ENCODE data around the gene MKKS. TPM values are rescaled to one million over a fixed set of nuclear protein-coding genes. Genes with fewer than 3 reads are reported as not detected.

The MKKS gene
- total and polyA plus RNA-seq, 2 of the 13 experiments (the other 11 are each of a cell fraction or from before 2014, with no cell fraction given) = 26.7 to 34.5 TPM

DNA sequence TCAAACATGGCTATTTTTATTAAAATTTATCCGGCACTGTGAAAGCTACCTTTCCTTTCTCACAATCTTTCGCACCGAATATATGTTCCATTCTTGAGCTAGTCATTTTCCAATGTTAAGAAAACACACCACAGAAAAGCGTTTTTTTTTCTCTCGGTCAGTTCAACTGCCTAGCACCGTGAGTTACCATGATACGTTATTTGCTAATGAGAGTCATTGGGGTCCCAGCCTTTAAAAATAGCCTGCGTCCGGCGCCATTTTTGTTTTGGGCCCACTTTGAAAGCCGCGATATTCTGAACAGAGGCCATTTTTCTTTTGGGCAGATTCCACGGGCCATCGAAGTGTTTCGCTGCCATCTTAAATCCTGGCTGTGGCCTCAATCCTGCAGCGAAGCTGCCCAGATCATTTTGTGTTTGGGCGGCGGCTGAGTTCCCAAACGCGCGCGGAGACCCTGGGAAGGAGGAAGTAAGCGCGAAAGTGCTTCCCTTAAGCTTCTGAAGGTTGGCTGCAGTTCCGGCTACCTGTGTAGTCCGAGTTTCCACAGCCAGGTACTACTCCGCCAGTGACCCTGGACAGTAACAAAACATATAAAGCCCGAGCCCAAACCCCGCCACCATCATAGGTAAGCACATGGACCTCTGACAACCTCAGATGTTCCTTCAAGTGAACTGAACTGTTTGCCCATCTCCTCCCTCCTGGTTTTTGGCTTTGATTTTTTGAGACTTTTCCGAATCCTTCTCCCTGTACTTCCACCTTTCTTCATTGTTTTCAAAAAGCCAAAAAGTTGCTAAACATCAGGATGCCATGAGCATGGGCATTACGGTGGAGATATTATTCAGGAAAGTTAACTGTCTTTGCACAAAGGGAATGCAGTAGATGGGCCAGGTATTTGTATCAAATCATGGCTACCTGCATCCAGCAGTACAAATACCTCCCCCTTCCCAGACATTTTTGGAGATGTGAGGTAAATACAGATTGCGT, 1.1 kb upstream of the MKKS start, which contains the start of gene SLX4IP (continued):
- TF ChIP-seq GRHL1 (CRISPR knock-in tag; conservative IDR thresholded peaks at IDR 0.05) (no peak), ZNF207 (IDR thresholded peaks at IDR 0.05; ENCODE audit: borderline replicate concordance) (no peak), CBX1 (IDR thresholded peaks at IDR 0.05; ENCODE audit: low read depth) (no peak), MTF2 (CRISPR knock-in tag; IDR thresholded peaks at IDR 0.05; ENCODE audit: borderline replicate concordance) (no peak), TP53 (CRISPR knock-in tag; conservative IDR thresholded peaks at IDR 0.05) (peak; percentile 86; the same call in 1 of the 2 replicates), SIX1 (CRISPR knock-in tag; IDR thresholded peaks at IDR 0.05; ENCODE audit: borderline replicate concordance) (0 out of 2 replicates have a peak, but pooled peaks have one; percentile 12), ZNF572 (CRISPR knock-in tag; IDR thresholded peaks at IDR 0.05) (0 out of 2 replicates have a peak, but pooled peaks have one; percentile 65), CCDC6 (CRISPR knock-in tag; IDR thresholded peaks at IDR 0.05) (peak; percentile 64; the same call in 1 of the 2 replicates), ZFP82 (CRISPR knock-in tag; IDR thresholded peaks at IDR 0.05; ENCODE audit: borderline replicate concordance) (peak; percentile 61; the same call in 1 of the 2 replicates), SOX5 (CRISPR knock-in tag; IDR thresholded peaks at IDR 0.05; ENCODE audit: borderline replicate concordance) (peak; percentile 42), EHMT2 (IDR thresholded peaks at IDR 0.05; ENCODE audit: borderline replicate concordance, low read depth, low read length) (peak; percentile 80), SKI (IDR thresholded peaks at IDR 0.05; ENCODE audit: partially characterized antibody) (no peak), ARID2 (CRISPR knock-in tag; IDR thresholded peaks at IDR 0.05; ENCODE audit: borderline replicate concordance) (no peak), ZNF251 (CRISPR knock-in tag; IDR thresholded peaks at IDR 0.05) (no peak), ZNF333 (CRISPR knock-in tag; IDR thresholded peaks at IDR 0.05; ENCODE audit: borderline replicate concordance) (peak; percentile 19; the same call in 1 of the 2 replicates), ZNF530 (CRISPR knock-in tag; IDR thresholded peaks at IDR 0.05; ENCODE audit: low read depth) (no peak), ZNF3 (CRISPR knock-in tag; IDR thresholded peaks at IDR 0.05) (no peak), KDM4B (CRISPR knock-in tag; IDR thresholded peaks at IDR 0.05) (peak; percentile 54; the same call in 1 of the 2 replicates), ATAD3A (CRISPR knock-in tag; IDR thresholded peaks at IDR 0.05) (no peak), KLF15 (CRISPR knock-in tag; IDR thresholded peaks at IDR 0.05; ENCODE audit: borderline replicate concordance) (peak; percentile 22; the same call in 1 of the 2 replicates), CBX5 (CRISPR knock-in tag; IDR thresholded peaks at IDR 0.05; ENCODE audit: borderline replicate concordance) (peak; percentile 93), ZEB1 (IDR thresholded peaks at IDR 0.05; ENCODE audit: insufficient replicate concordance, low read depth) (peak; percentile 99), NFIB (CRISPR knock-in tag; IDR thresholded peaks at IDR 0.05; ENCODE audit: borderline replicate concordance) (no peak), REPIN1 (CRISPR knock-in tag; IDR thresholded peaks at IDR 0.05; ENCODE audit: borderline replicate concordance, low read depth) (peak; percentile 95)
- TF ChIP-seq, protein P1, sequence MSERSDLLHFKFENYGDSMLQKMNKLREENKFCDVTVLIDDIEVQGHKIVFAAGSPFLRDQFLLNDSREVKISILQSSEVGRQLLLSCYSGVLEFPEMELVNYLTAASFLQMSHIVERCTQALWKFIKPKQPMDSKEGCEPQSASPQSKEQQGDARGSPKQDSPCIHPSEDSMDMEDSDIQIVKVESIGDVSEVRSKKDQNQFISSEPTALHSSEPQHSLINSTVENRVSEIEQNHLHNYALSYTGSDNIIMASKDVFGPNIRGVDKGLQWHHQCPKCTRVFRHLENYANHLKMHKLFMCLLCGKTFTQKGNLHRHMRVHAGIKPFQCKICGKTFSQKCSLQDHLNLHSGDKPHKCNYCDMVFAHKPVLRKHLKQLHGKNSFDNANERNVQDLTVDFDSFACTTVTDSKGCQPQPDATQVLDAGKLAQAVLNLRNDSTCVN (CRISPR knock-in tag; IDR thresholded peaks at IDR 0.05; ENCODE audit: borderline replicate concordance) = peak; percentile 60; the same call in 1 of the 2 replicates

Measured in HepG2 (cell line).